ENCODE results near the gene SLC22A2. TPM values are rescaled to one million over a fixed set of nuclear protein-coding genes. Genes with fewer than 3 reads are reported as not detected.

The SLC22A2 gene
- total RNA-seq, 1 donor from 2014 or later: not detected

GRCh38 chr6:160274871-160275510, 16.4 kb upstream of the SLC22A2 start:
- intact Hi-C loops (cut with DNase I): no loop called here
- Histone ChIP-seq H3K4me3 (no peak overlapping the region), H3K27me3 (ENCODE audit: low read depth) (no peaks in the 10 kb centered on the region), H3K4me1 (no peaks in the 10 kb centered on the region), H3K36me3 (no peaks in the 10 kb centered on the region), H3K27ac (no peak overlapping the region), H3K9me3 (no peaks in the 10 kb centered on the region)
- TF ChIP-seq CTCF (IDR thresholded peaks at IDR 0.05): no peak
- ATAC-seq (no peak), DNase-seq (no peak)

- DNase-seq (no peak), ATAC-seq (no peak)
- Histone ChIP-seq H3K4me1 (no peaks in the 10 kb centered on the region), H3K36me3 (no peaks in the 10 kb centered on the region), H3K4me3 (no peak overlapping the region), H3K27me3 (ENCODE audit: low read depth) (no peaks in the 10 kb centered on the region), H3K27ac (no peak overlapping the region), H3K9me3 (no peaks in the 10 kb centered on the region)
- no peak for TF ChIP-seq CTCF (IDR thresholded peaks at IDR 0.05)
- intact Hi-C loops (cut with DNase I): no loop called here
Observed at GRCh38 chr6:160273750-160274149, 15.1 kb upstream of the SLC22A2 start.

GRCh38 chr6:160273196-160273595, 14.6 kb upstream of the SLC22A2 start:
- TF ChIP-seq CTCF (IDR thresholded peaks at IDR 0.05): no peak
- DNase-seq (no peak), ATAC-seq (no peak)
- no peak overlapping the region for H3K27ac ChIP-seq
- no peak overlapping the region for H3K4me3 ChIP-seq
- H3K4me1 ChIP-seq: no peaks in the 10 kb centered on the region
- H3K27me3 ChIP-seq (ENCODE audit: low read depth): no peaks in the 10 kb centered on the region
- no peaks in the 10 kb centered on the region for H3K36me3 ChIP-seq
- intact Hi-C loops (cut with DNase I): no loop called here
- no peaks in the 10 kb centered on the region for H3K9me3 ChIP-seq

GRCh38 chr6:160272707-160273106, 14.1 kb upstream of the SLC22A2 start:
- no peaks in the 10 kb centered on the region for H3K36me3 ChIP-seq
- no peaks in the 10 kb centered on the region for H3K27me3 ChIP-seq (ENCODE audit: low read depth)
- no peaks in the 10 kb centered on the region for H3K9me3 ChIP-seq
- intact Hi-C loops (cut with DNase I): no loop called here
- no peak overlapping the region for H3K4me3 ChIP-seq
- no peaks in the 10 kb centered on the region for H3K4me1 ChIP-seq
- ATAC-seq: no peak
- no peak for TF ChIP-seq CTCF (IDR thresholded peaks at IDR 0.05)
- no peak overlapping the region for H3K27ac ChIP-seq
- DNase-seq: no peak

GRCh38 chr6:160270347-160270746, 11.7 kb upstream of the SLC22A2 start:
- no peak for TF ChIP-seq CTCF (IDR thresholded peaks at IDR 0.05)
- intact Hi-C loops (cut with DNase I): no loop called here

More at GRCh38 chr6:160270347-160270746, 11.7 kb upstream of the SLC22A2 start:
- H3K9me3 ChIP-seq: no peaks in the 10 kb centered on the region
- H3K4me3 ChIP-seq: no peak overlapping the region
- DNase-seq (no peak), ATAC-seq (no peak)
- H3K27me3 ChIP-seq (ENCODE audit: low read depth): no peaks in the 10 kb centered on the region
- H3K27ac ChIP-seq: no peak overlapping the region
- H3K36me3 ChIP-seq: no peaks in the 10 kb centered on the region
- H3K4me1 ChIP-seq: no peaks in the 10 kb centered on the region

Data from lower lobe of right lung (tissue), 2 donors.